GM18517 (cell line): ENCODE results near the gene LCE3A.
"Not testable (repeated sequence)": the region's sequence is repeated elsewhere in the genome, so short reads cannot be mapped to it uniquely, and the experiment has no call there.

ENCODE experiments used
- ATAC-seq: cut with Tn5 transposase; IDR thresholded peaks from one replicate; pipeline ENCODE4 v1.9.1; 2021; ENCODE audit warnings: mild to moderate bottlenecking, moderate library complexity; ENCODE audit not compliant: unreplicated experiment

Gene LCE3A

GRCh38 chr1:152622803-152623202, at the start of gene LCE3A:
TSS of gene LCE3A (minus strand) at chr1:152623103. CDS start at chr1:152623103, 0 bp downstream.
- ATAC-seq: no peak

GRCh38 chr1:152667648-152668047, 44.7 kb upstream of the LCE3A start:
- ATAC-seq: no peak

GRCh38 chr1:152666171-152666570, 43.3 kb upstream of the LCE3A start:
- ATAC-seq: not testable (repeated sequence)

GRCh38 chr1:152663098-152663497, 40.2 kb upstream of the LCE3A start, which contains the start of gene LCE2D:
TSS of gene LCE2D (plus strand) at chr1:152663380. CDS start at chr1:152664106, 726 bp downstream.
- no peak for ATAC-seq

- ATAC-seq: no peak
Measured at GRCh38 chr1:152658649-152659048, 35.7 kb upstream of the LCE3A start.

GRCh38 chr1:152657677-152658076, 34.8 kb upstream of the LCE3A start:
- ATAC-seq: no peak

GRCh38 chr1:152656459-152656858, 33.6 kb upstream of the LCE3A start:
- ATAC-seq: no peak

- no peak for ATAC-seq
Measured at GRCh38 chr1:152654110-152654509, 31.2 kb upstream of the LCE3A start.

GRCh38 chr1:152646656-152647055, 23.8 kb upstream of the LCE3A start:
- ATAC-seq: no peak

- ATAC-seq: no peak
Measured at GRCh38 chr1:152645146-152645545, 22.2 kb upstream of the LCE3A start.

- no peak for ATAC-seq
Measured at GRCh38 chr1:152643945-152644344, 21.0 kb upstream of the LCE3A start.

GRCh38 chr1:152640351-152640750, 17.4 kb upstream of the LCE3A start:
- ATAC-seq: no peak

GRCh38 chr1:152630596-152630995, 7.7 kb upstream of the LCE3A start:
- no peak for ATAC-seq

GRCh38 chr1:152626744-152627143, 3.8 kb upstream of the LCE3A start:
- no peak for ATAC-seq

GRCh38 chr1:152623203-152623844, 421 bp upstream of the LCE3A start:
- no peak for ATAC-seq

- ATAC-seq: no peak
Measured at GRCh38 chr1:152621993-152622392, 910 bp downstream of the LCE3A start.

- ATAC-seq: no peak
Measured at GRCh38 chr1:152613511-152613910, 9.4 kb downstream of the LCE3A start, which contains the start of gene LCE3B. TSS of gene LCE3B (plus strand) at chr1:152613811. CDS start at chr1:152613811, 0 bp downstream.

- no peak for ATAC-seq
Measured at GRCh38 chr1:152599934-152600333, 23.0 kb downstream of the LCE3A start, which contains the start of gene LCE3C. TSS of gene LCE3C (plus strand) at chr1:152600234. CDS start at chr1:152600732, 498 bp downstream.

- no peak for ATAC-seq
Measured at GRCh38 chr1:152596986-152597385, 25.9 kb downstream of the LCE3A start.

GRCh38 chr1:152585586-152585985, 37.3 kb downstream of the LCE3A start:
- ATAC-seq: no peak

- ATAC-seq: no peak
Measured at GRCh38 chr1:152582647-152583046, 40.3 kb downstream of the LCE3A start.

- no peak for ATAC-seq
Measured at GRCh38 chr1:152580433-152580832, 42.5 kb downstream of the LCE3A start, which contains the start of gene LCE3D. TSS of gene LCE3D (minus strand) at chr1:152580516. CDS start at chr1:152579936, 580 bp downstream.

- not testable (repeated sequence) for ATAC-seq
Measured at GRCh38 chr1:152579526-152579925, 43.4 kb downstream of the LCE3A start.
